Motor neuron (in vitro differentiated cells): ENCODE measurements around the gene STIM1. TPM values are rescaled to one million over a fixed set of nuclear protein-coding genes. Genes with fewer than 3 reads are reported as not detected.
"Not testable (repeated sequence)": the region's sequence is repeated elsewhere in the genome, so short reads cannot be mapped to it uniquely, and the experiment has no call there.

Experiments used
- ATAC-seq, 8 experiments: fragments of 200-7000 bp; cut with Tn5 transposase; replicated peaks in 6 of 8; 2 replicates each; pipeline ENCODE4 v1.8.0; 2021; ENCODE audit warnings: mild to moderate bottlenecking in 8 of 8, moderate library complexity in 8 of 8
- H3K27ac ChIP-seq, 2 donors: fragments of 250-450 bp; sonication (Bioruptor Pico); 2 replicates each; pipeline ENCODE4 v1.9.0; 2021; ENCODE audit warnings: antibody characterized with exemption in 2 of 2, mild to moderate bottlenecking in 2 of 2, moderate library complexity in 1 of 2
- H3K4me1 ChIP-seq, 2 donors: fragments of 250-450 bp; sonication (Bioruptor Pico); replicated peaks in 1 of 2; 2 replicates each; pipeline ENCODE4 v1.6.1; 2021; ENCODE audit warnings: antibody characterized with exemption in 2 of 2, mild to moderate bottlenecking in 2 of 2, moderate library complexity in 1 of 2
- H3K4me3 ChIP-seq, 5 donors: fragments of 250-450 bp; sonication (Bioruptor Pico); 2 replicates each; pipeline ENCODE4 v1.9.0; 2021; ENCODE audit warnings: antibody characterized with exemption in 5 of 5, mild to moderate bottlenecking in 5 of 5, moderate library complexity in 4 of 5
- WGBS, 10 experiments: fragments of 450-650 bp; shearing (Covaris generic); methylation state at CpG; one replicate each; pipeline ENCODE4 v1.0.0; 2022; 5-methylcytosine and 5-hydroxymethylcytosine counted together
- in situ Hi-C, 9 experiments: fragments of 400-800 bp; cut with MboI; loops; one replicate each; pipeline ENCODE4 v1.15.0; 2021; ENCODE audit warnings: low sequenced_read_pairs in 9 of 9, low pct_unique_long_range_greater_than_20kb in 2 of 9; ENCODE audit not compliant: unreplicated experiment in 9 of 9
- total RNA-seq, 8 experiments: library from RNA; unstranded; fragments of 300-600 nt; gene quantifications; 2 replicates each; pipeline versions ENCODE4 v1.2.3 to v1.2.4, GENCODE V29; 2022

Gene STIM1
- total RNA-seq, 8 experiments from 2014 or later, result 6.2 to 47.3 (median 10.2) TPM

- H3K27ac ChIP-seq, H3K4me1 ChIP-seq, H3K4me3 ChIP-seq, in situ Hi-C loops: not testable (repeated sequence)
- WGBS, 10 experiments, result 59 to 100% (median 92%) methylated on average over 1 to 3 of the region's 4 CpGs; no CpG with 5 or more reads in 2 of the 10 experiments
- peak in 2 of 8 experiments; percentile 28 to 52 for ATAC-seq
These were observed 274.8 kb downstream of the STIM1 start for GRCh38 chr11:4130219-4130618.

- Histone ChIP-seq H3K4me3 (no peak overlapping the region), H3K4me1 (no peaks in the 10 kb centered on the region), H3K27ac (no peak overlapping the region)
- in situ Hi-C loops, result no loop called here
- no peak for ATAC-seq
These were observed 279.3 kb downstream of the STIM1 start for GRCh38 chr11:4134806-4135205.

- in situ Hi-C loops, result no loop called here
- peak in 2 of 8 experiments; percentile 53 to 75 for ATAC-seq
- no peak overlapping the region for H3K27ac ChIP-seq
- 40 to 100% (median 93%) methylated on average over 1 of the region's 1 CpG; no CpG with 5 or more reads in 1 of the 10 experiments for WGBS, 10 experiments
- no peaks in the 10 kb centered on the region for H3K4me1 ChIP-seq
- no peak overlapping the region for H3K4me3 ChIP-seq
These were observed 283.0 kb downstream of the STIM1 start for GRCh38 chr11:4138497-4138896.

- in situ Hi-C loops, result no loop called here
- H3K4me3 ChIP-seq, result no peak overlapping the region
- ATAC-seq, result no peak
- H3K4me1 ChIP-seq, result no peaks in the 10 kb centered on the region
- 90 to 100% (median 98%) methylated on average over 1 to 2 of the region's 2 CpGs; no CpG with 5 or more reads in 1 of the 10 experiments for WGBS, 10 experiments
- no peak overlapping the region for H3K27ac ChIP-seq
These were observed 284.7 kb downstream of the STIM1 start for GRCh38 chr11:4140067-4140636.

Other genes starting within 250 kb of the STIM1 start
- 10 to 100 TPM in 2 of 8 experiments, 1 to 10 TPM in 3, under 1 TPM in 3; 0.55 to 64.1 (median 1.3) TPM for gene ART5, start 213.7 kb upstream of the STIM1 start, total RNA-seq
- gene ART1, start 210.5 kb upstream of the STIM1 start, total RNA-seq, result 1 to 10 TPM in 1 of 8 experiments, under 1 TPM in 3, not detected in 4; 0.17 to 3.0 (median 0.37) TPM
- gene CHRNA10, start 184.3 kb upstream of the STIM1 start, total RNA-seq, result 1 to 10 TPM in 5 of 8 experiments, under 1 TPM in 3; 0.33 to 2.6 (median 1.4) TPM
- gene NUP98, start 58.1 kb upstream of the STIM1 start, total RNA-seq, result 100 to 1,000 TPM in 2 of 8 experiments, 10 to 100 TPM in 6; 27.0 to 115 (median 50.0) TPM
- gene PGAP2, start 47.1 kb upstream of the STIM1 start, total RNA-seq, result 10 to 100 TPM in 7 of 8 experiments, 1 to 10 TPM in 1; 9.2 to 27.2 (median 15.0) TPM
- 10 to 100 TPM in 4 of 8 experiments, 1 to 10 TPM in 4; 2.2 to 23.0 (median 8.5) TPM for gene RHOG, start 14.7 kb upstream of the STIM1 start, total RNA-seq
- 100 to 1,000 TPM in 1 of 8 experiments, 10 to 100 TPM in 6, 1 to 10 TPM in 1; 8.7 to 104 (median 38.4) TPM for gene RRM1, start 239.1 kb downstream of the STIM1 start, total RNA-seq